Heart left ventricle (tissue), 13 donors: ENCODE results near the gene KRT17.

ENCODE experiments used
- POLR2A ChIP-seq, 2 donors: fragments of 450-650 bp; IDR thresholded peaks; one replicate each; pipeline ENCODE4 v1.6.1; 2017; ENCODE audit warnings: antibody characterized with exemption in 2 of 2, mild to moderate bottlenecking in 2 of 2, moderate library complexity in 2 of 2
- TF ChIP-seq, protein P1 (sequence below), 12 donors: fragments of 200-600 bp; sonication (generic) in 4 of 12; IDR thresholded peaks; one replicate each; pipeline versions ENCODE4 v1.5.0 to v1.8.0; 2018 to 2022; ENCODE audit warnings: antibody characterized with exemption in 12 of 12, mild to moderate bottlenecking in 5 of 12
- donor health status: ischemic (EF 13 %, LVEDD 7.1; RV severe dilation, severe dysfunction).
- donor health status: DM: no; HTN: yes; CAD: no.
- donor health status: DM: no; HTN: no; CAD: no.
- donor health status: ischemic (EF 25% LVEDD 6.9; RV normal size, moderate dysfunction).
- donor health status: ischemic (EF 25% LVEDD 5.7; RV mildly dilated, moderate dysfunction).
- donor health status: ischemic (EF 35%, LVEDD 5.7; RV mildly dilated, moderate dysfunction).
- donor health status: nonischemic (EF 11% LVEDD 7.7; RV severe dilation, severe dysfunction).
- donor health status: DM: yes; HTN: yes; CAD: no.
- donor health status: PGD.
- donor health status: ischemic (EF 29% LVEDD 5.4; RV normal size, mild dysfunction).
- donor health status: nonischemic (EF 23%, LVEDD 6.1; RV moderate dilation, normal function).

DNA sequence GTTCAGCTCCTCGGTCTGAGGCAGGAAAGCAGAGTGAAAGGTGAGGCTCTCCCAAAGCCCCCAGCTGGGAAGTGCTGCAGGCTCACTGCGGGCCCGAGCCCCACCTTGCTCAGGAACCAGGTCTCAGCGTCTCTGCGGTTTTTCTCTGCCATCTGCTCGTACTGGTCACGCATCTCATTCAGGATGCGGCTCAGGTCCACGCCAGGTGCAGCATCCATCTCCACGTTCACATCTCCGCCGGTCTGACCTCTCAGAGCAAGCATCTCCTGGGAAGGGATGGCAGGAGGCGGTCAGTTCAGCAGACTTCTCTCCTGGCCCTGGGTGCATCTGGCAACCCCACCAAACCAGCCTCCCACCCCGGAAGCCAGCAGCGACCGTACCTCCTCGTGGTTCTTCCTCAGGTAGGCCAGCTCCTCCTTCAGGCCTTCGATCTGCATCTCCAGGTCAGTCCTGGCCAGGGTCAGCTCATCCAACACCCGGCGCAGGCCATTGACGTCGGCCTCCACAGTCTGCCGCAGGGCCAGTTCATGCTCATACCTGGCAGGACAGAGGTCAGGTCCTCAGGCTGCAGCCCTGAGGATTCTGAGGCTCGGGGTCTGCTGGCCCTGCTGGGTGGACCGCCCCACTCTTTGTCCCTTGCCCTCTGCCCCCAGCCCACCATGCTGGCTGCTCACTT is 13.3 kb downstream of the KRT17 start:
- TF ChIP-seq, protein P1, sequence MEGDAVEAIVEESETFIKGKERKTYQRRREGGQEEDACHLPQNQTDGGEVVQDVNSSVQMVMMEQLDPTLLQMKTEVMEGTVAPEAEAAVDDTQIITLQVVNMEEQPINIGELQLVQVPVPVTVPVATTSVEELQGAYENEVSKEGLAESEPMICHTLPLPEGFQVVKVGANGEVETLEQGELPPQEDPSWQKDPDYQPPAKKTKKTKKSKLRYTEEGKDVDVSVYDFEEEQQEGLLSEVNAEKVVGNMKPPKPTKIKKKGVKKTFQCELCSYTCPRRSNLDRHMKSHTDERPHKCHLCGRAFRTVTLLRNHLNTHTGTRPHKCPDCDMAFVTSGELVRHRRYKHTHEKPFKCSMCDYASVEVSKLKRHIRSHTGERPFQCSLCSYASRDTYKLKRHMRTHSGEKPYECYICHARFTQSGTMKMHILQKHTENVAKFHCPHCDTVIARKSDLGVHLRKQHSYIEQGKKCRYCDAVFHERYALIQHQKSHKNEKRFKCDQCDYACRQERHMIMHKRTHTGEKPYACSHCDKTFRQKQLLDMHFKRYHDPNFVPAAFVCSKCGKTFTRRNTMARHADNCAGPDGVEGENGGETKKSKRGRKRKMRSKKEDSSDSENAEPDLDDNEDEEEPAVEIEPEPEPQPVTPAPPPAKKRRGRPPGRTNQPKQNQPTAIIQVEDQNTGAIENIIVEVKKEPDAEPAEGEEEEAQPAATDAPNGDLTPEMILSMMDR (IDR thresholded peaks at IDR 0.05) = no peak
- no peak for TF ChIP-seq POLR2A (IDR thresholded peaks at IDR 0.05)
